SK-N-SH treated with all-trans-retinoic acid at 6 μM for 48 hours (cell line): ENCODE results near the gene ADORA3.

Experiments used
- TOX ChIP-seq: fragments of 250-450 bp; sonication (Bioruptor Pico); IDR thresholded peaks from 2 replicates; pipeline ENCODE4 v1.8.0; 2021; ENCODE audit warnings: mild to moderate bottlenecking, moderate library complexity, borderline replicate concordance
- ZNF70 ChIP-seq: fragments of 450-650 bp; formaldehyde crosslinking; IDR thresholded peaks from 2 replicates; pipeline ENCODE4 v1.5.0; 2020; ENCODE audit warnings: mild to moderate bottlenecking, moderate library complexity
- TF ChIP-seq, protein P1 (sequence below): fragments of 250-450 bp; sonication (Bioruptor Pico); IDR thresholded peaks from 2 replicates; pipeline ENCODE4 v1.8.0; 2020; ENCODE audit warnings: mild to moderate bottlenecking, moderate library complexity, borderline replicate concordance

DNA sequence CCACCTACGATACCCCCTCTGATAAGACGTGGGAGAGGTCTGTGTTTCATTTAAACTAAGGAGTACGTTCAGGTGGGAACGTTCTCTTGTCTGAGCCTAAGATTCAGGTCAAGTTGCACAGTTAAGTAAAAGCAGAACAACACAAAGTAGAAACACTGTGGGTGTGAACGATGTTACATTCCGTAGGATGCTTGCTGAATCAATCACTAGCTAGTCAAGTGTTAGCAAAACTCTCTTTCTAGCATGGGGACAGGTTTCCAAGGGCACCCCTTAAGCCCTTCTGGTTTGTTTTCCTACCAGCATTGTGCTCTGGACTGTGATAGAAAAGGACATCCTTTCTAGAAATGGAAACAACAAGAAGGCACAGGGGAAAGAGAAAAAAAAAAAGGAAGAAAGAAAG lies 16.3 kb downstream of the ADORA3 start:
- TF ChIP-seq, protein P1, sequence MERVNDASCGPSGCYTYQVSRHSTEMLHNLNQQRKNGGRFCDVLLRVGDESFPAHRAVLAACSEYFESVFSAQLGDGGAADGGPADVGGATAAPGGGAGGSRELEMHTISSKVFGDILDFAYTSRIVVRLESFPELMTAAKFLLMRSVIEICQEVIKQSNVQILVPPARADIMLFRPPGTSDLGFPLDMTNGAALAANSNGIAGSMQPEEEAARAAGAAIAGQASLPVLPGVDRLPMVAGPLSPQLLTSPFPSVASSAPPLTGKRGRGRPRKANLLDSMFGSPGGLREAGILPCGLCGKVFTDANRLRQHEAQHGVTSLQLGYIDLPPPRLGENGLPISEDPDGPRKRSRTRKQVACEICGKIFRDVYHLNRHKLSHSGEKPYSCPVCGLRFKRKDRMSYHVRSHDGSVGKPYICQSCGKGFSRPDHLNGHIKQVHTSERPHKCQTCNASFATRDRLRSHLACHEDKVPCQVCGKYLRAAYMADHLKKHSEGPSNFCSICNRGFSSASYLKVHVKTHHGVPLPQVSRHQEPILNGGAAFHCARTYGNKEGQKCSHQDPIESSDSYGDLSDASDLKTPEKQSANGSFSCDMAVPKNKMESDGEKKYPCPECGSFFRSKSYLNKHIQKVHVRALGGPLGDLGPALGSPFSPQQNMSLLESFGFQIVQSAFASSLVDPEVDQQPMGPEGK (CRISPR knock-in tag) = no peak
- no peak for TF ChIP-seq ZNF70 (CRISPR knock-in tag)
- no peak for TF ChIP-seq TOX (CRISPR knock-in tag)
